A549 treated with DMSO at 1 μM for 4 hours (cell line): Measurements from ENCODE around the gene MPZL3. TPM values are rescaled to one million over a fixed set of nuclear protein-coding genes. Genes with fewer than 3 reads are reported as not detected.

Source experiments
- total RNA-seq: library from RNA; stranded (reverse); fragments of 200-300 nt; extraction: Qiagen RNA extraction; gene quantifications from 5 replicates; pipeline ENCODE4 v1.2.3, GENCODE V29; 2022; ENCODE audit warnings: low read depth

Gene MPZL3, protein sequence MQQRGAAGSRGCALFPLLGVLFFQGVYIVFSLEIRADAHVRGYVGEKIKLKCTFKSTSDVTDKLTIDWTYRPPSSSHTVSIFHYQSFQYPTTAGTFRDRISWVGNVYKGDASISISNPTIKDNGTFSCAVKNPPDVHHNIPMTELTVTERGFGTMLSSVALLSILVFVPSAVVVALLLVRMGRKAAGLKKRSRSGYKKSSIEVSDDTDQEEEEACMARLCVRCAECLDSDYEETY
- 0.35 to 0.45 TPM (median 0.40 TPM) in 5 replicates for total RNA-seq

DNA sequence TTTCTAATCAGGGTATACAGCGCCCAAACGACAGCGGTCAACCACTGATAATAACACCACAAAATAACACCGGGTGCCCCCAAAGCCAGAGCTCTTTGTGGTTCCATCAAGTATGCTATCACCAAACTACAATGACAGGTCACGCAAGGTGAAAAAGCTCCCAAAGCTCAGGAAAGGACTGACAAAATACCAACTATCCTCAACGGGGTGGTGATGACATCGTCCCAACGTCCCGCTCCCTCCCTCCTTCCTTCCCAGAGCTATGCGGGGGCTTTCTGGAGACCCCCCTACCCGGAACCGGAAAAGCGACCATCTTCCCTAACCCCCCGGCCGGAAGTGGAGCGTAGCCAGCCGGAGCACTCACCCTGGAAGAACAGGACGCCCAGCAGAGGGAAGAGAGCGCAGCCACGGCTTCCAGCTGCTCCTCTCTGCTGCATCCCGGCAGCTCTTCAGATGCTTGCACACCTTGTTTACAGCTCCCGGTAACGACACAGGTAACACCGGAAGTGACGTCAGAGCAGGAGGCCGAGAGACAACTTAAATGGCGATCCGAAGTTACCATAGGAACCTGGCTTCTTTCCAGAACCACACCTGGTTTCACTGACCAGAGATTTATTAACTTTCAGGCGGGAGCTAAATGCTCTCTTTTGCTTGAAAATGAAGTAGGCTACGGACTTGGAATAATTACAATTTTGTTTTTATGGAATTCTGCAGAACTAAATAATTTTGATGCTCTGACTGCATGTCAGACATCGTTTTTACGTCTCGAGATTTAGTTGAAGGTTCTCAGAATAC is at the start of gene MPZL3:
MPZL3 (minus strand) TSS at position 508 of the 795 bp plus-strand sequence; CDS start at position 437, 71 bp downstream.

DNA sequence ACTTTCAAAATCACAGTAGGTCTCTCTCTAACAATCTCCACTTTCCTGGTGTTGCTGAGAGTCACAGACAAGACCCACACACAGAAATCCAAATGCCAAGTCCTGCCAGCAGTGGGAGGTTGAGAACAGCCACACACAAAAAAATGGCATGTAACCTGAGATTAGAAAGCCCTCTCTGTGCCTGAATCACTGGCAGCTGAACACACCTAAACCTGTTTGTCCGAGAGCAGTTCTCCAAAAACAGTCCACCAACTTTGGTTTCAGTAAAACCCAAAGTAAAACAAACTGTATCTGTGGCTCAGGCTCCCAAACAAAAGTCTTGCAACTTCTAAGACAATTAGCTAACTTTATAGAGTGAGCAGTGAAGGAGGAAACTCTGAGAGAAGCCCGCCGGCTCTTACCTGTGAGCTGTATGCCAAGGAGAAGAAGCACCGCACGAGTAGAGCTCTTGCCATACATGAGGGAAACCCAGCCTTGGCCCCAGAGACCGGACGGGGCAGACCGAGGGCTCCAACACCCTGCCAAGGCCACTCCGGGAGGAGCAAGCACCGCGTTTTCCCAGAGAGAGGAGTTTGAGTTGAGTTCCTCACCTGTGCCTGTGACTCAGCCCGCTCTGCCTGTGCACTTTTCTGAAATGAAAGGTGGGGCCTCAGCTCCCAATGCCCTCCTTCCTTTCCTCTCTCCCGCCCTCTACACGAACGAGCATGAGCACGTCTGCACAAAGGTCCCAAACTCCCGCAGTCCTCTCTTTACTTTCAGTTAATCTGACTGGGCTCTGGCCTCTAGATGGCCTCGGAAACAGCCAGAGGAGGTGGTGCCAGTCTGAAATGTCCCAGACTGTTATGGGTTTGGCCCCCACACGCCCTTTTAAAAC is 11.8 kb upstream of the MPZL3 start, which contains the start of gene MPZL2:
MPZL2 (minus strand) TSS at position 603 of the 874 bp plus-strand sequence; CDS start at position 459, 144 bp downstream.

DNA sequence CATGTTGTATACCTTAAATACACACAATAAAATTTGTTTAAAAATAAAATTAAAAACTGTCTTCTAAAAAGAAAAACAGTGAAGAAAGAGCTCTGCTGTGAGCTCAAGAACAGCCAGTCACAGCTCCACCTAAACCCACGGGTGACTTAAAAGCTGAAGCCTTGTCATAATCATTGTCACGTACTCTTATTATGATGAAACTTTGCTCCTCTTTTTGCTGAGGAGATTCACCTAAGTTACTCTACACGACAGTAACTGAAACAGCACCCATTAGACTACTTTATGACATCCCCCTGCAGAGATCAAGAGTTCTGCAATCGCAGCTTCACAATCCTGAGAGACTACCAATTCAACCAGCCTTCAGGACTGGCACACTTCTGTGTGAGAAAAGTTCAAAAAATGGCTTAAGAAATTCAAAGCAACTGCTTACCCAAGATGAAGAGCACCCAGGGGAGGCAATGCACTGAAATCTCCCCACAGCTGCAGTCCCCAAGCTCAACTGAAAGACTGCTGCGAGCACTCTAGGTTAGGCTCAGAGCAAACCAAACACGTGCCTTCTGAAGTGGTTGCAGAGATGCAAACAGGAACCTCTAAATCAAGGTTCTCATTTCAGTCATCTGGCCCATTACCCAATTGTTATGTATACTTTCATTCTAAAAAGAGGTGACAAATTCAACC is 27.5 kb downstream of the MPZL3 start, which contains the start of gene JAML:
JAML (minus strand) TSS at position 501 of the 678 bp plus-strand sequence. CDS start 10,145 bp downstream, outside the sequence.

Other genes with a start within 250 kb of the MPZL3 start
- gene TMPRSS4, start 175.3 kb downstream of the MPZL3 start, total RNA-seq: 0.13 TPM in 1 of 5 replicates, not detected in the others
- gene SMIM35, start 165.4 kb downstream of the MPZL3 start, total RNA-seq: not detected in 5 replicates
- 0.02 to 0.06 TPM (median 0.05 TPM) in 5 replicates for gene SCN4B, start 99.5 kb downstream of the MPZL3 start, total RNA-seq
- not detected in 5 replicates for gene SCN2B, start 75.7 kb downstream of the MPZL3 start, total RNA-seq
- not detected in 5 replicates for gene JAML, start 27.4 kb downstream of the MPZL3 start, total RNA-seq
- 0.08 TPM in 1 of 5 replicates, not detected in the others for gene MPZL2, start 11.9 kb upstream of the MPZL3 start, total RNA-seq
- gene CD3E, start 52.4 kb upstream of the MPZL3 start, total RNA-seq: not detected in 5 replicates
- not detected in 5 replicates for gene CD3D, start 90.3 kb upstream of the MPZL3 start, total RNA-seq
- not detected in 5 replicates for gene CD3G, start 92.0 kb upstream of the MPZL3 start, total RNA-seq
- gene UBE4A, start 107.2 kb upstream of the MPZL3 start, total RNA-seq: 10.4 to 12.7 TPM (median 12.0 TPM) in 5 replicates
- 156 to 194 TPM (median 189 TPM) in 5 replicates for gene ATP5MG, start 149.2 kb upstream of the MPZL3 start, total RNA-seq
- 12.5 to 16.8 TPM (median 15.2 TPM) in 5 replicates for gene KMT2A, start 184.1 kb upstream of the MPZL3 start, total RNA-seq